Keratinocyte (primary cell): ENCODE measurements around the gene MYO19. TPM values are rescaled to one million over a fixed set of nuclear protein-coding genes. Genes with fewer than 3 reads are reported as not detected.

Experiments
- polyA plus RNA-seq, 5 experiments: library from polyadenylated mRNA; depleted of rRNA in 3 of 5; stranded (reverse) in 3 of 5; stranded (forward) in 1 of 5; unstranded in 1 of 5; fragments of >200 nt; gene quantifications; 1 replicate in 1 of 5; 2 replicates in 3 of 5; 3 replicates in 1 of 5; pipeline versions ENCODE4 v1.2.1 to v1.2.3, GENCODE V29; 2011 to 2012; ENCODE audit warnings: missing spikeins in 2 of 5, low read depth in 1 of 5, low replicate concordance in 1 of 5
- small RNA-seq, 3 experiments: library from RNA; depleted of rRNA; stranded (forward); fragments of <200 nt; gene quantifications; one replicate each; pipeline ENCODE3, GENCODE V24; 2012; ENCODE audit warnings: low read depth in 3 of 3, low replicate concordance in 1 of 3; ENCODE audit not compliant: insufficient read length in 3 of 3

The MYO19 gene
- polyA plus RNA-seq, 1 donor (not counting 4 experiments of a cell fraction or from before 2014, with no cell fraction given), result 47.9 TPM

Small RNA genes within 50 kb of the gene (small RNA-seq; reads per million reads assigned to genes)
- 0 reads per million in 3 experiments for gene RNA5SP439

Other genes with a start within 250 kb of the MYO19 start
- not detected in 3 replicates for gene TBC1D3G, start 211.0 kb downstream of the MYO19 start, polyA plus RNA-seq
- gene TBC1D3H, start 146.4 kb downstream of the MYO19 start, polyA plus RNA-seq, result not detected in 3 replicates
- 48.5 to 72.4 TPM (median 51.8 TPM) in 3 replicates for gene ZNHIT3, start 48.2 kb downstream of the MYO19 start, polyA plus RNA-seq
- gene PIGW, start 119 bp upstream of the MYO19 start, polyA plus RNA-seq, result 4.2 to 9.8 TPM (median 7.4 TPM) in 3 replicates
- gene GGNBP2, start 10.1 kb upstream of the MYO19 start, polyA plus RNA-seq, result 73.0 to 95.5 TPM (median 84.9 TPM) in 3 replicates
- 11.0 to 14.3 TPM (median 11.4 TPM) in 3 replicates for gene DHRS11, start 57.0 kb upstream of the MYO19 start, polyA plus RNA-seq
- gene MRM1, start 66.7 kb upstream of the MYO19 start, polyA plus RNA-seq, result 3.7 to 5.4 TPM (median 3.8 TPM) in 3 replicates